Activated CD8-positive, alpha-beta memory T cell treated with anti-CD3 and anti-CD28 coated beads for 4 hours (primary cell): ENCODE measurements around the gene ATXN1.

Source experiments
- DNase-seq, 2 donors: peaks; one replicate each; pipeline ENCODE4 v3.0.0-alpha.2; 2020; ENCODE audit warnings: low read depth in 2 of 2

ATXN1 gene

DNA sequence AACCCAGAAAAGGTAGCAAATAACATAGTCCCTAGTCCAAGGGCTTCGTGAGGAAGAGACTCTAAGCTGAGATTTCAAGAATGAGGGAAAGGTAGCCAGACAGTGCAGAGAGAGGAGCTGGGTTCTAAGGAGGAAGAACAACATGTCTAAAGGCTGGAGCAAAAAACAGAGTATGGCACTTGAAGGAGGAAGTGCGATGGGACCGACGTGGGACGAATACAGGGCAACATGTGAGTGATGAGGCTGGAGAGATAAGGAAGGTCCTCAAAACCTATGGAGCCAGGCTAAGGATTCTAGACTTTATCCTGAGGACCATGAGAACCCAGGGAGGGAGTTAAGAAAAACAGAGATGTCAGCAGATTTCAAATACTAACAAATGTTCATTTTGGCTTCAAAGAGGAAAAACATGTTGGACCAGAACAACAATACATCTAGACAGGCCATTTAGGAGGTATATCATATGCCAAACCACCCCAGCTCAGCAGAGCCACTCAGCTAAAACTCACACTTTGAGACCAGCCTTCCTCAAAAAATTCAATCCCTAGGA lies 17.5 kb downstream of the ATXN1 start:
- no peak for DNase-seq

DNA sequence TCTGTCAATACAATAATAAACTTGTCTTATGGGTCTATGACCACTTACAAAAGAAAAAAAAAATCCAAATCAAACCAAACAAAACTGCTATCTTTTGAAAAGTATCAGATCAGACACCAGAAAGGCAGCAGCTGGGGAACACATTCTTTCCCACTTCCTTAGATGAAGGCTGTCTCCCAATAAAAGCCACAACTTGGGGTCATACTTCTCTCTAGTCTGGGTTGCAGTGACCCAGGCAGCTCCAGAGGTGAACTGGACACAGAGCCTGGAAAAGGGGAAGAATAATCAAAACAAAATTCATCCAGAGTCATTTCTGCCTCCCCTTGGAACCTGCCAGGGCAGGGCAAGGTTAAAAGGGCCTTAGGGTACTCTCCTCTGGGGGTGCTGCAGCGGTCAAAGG lies 19.1 kb downstream of the ATXN1 start:
- DNase-seq, result no peak

DNA sequence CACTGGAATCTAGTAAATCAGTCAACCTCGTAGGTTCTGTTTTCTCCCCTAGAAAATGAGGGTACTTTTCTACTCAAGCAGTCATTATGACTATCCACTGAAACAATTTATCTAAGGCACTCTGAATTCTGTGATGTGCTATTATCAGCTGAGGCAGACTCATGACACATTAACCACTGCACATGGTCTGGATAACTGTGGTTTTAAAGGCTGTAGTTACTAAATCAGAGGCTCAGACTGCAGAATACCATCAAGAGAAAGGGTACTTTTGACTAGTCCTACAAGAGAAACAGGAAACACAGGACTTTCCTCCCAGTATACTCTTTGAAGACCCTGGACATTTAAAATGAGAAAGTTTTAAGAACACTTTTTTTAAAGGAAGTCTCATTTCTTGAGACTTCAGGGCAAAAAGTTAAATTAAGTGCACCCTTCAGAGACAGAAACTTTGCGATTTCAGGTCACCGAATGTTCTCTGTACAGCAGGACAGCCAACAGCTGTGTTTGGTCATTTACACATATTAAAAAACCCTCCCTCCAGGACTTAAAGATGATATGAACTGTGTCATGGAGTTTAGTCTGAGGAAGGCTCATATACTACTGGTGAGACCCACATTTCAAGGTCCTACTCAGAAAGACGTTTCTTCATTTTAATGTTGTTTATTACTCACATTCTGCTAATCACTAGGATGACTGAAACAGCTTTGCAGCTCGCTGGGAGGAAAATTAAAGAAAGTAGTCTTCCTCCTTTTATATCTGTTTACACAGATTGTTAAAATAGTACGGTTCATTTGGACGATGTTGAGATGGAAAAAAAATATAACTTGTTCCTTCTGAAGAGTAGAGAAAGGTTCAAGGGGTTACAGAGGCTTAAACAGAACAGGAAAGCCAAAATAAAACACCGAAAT lies 19.9 kb downstream of the ATXN1 start:
- no peak for DNase-seq

DNA sequence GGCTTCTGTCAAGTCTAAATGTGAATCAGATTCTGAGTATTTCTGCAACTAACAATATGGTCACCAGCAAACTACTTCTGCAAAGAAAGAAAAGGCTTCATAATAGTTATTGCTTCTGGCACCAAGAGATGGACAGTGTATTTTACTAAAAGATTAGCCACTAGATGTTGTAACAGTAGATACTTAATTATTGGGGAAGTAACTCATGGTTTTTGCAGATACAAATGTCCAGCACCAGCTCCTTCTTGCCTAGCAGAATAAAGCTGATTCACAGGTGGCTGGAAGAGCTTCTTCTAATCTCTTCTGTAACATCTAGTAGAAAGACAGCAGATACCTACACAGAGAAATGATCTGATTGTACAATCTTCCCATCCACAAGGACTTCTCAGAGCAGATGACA lies 21.2 kb downstream of the ATXN1 start:
- DNase-seq, result no peak

DNA sequence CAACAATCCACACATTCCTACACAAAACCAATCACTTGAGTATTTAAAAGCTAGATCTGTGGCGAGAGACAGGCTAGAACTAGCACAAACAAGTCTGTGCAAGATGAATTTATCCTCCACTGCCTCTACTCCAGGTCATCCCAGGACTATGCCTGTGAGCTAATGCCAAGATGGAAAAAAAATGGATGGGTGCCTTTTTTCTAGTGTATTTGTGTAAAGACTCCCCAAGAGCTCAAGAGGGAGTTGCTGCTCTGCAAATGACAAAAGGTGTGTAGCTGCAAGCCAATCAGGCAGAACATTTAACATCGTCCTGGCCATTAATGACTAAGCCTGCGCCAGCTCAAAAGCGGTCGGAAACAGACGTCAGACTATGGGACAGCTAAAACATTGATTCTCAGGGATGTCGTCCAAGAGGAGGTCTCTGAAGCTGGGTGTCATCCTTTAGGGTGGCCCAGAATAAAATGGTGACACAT lies 21.9 kb downstream of the ATXN1 start:
- DNase-seq, result no peak

DNA sequence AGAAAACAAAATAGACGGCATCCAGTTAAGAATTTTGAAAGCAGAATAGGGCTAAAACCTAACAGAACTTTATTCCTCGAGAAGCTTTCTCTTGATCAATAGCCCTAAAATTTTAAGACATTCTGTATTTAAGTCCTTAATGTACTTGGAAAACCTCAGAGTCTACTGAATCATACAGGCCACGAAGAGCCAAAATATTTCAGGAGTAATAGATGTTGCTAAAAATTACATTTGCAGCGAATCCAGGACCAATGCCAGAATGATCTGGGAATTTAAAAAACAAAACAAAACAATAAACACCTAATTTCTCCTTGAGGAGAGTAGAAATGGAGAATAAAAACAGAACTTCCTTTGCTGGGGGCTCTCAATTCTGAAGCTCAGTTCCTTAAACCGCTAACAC lies 23.3 kb downstream of the ATXN1 start:
- no peak for DNase-seq

DNA sequence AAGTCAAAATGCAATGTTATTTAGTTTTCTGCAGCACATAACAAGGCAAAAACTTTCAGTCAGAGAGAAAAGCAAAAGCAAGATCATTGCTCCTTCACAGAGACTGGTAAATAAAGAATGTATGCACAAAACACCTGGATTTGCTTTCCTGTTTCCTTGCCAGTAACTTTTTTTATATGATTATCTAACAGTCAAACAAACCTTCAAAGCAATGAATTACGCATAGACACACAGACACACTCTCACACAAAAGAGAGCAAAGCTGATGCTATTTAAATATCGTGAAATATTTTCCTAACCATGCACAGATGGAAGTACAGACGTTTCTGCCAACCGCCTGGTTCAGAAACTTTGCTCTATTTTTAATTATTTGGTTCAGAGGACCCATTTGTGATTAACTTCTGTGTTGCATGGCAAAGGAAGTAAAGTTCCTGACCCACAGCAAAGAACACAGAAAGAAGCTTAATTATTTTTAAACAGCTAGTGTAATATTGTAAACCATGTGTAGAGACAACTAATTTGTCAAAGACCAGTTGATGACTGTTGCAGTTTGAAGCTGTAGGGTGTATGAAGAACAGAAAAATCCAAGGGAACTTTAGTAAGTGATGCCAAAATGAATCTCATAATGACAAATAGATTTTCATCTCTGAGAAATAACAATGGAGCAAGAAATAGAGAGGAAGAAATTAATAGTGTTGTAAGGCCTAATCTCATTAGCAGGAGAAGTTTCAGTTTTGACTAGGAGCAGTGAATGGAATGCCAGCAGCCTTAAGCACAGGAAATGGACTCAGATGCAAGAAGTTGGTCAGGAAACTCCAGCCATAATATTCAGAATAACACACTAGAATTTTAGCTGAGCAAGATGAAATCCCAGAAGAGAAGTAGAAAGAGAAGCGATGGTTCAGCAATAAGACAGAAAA lies 24.1 kb downstream of the ATXN1 start:
- DNase-seq, result no peak

DNA sequence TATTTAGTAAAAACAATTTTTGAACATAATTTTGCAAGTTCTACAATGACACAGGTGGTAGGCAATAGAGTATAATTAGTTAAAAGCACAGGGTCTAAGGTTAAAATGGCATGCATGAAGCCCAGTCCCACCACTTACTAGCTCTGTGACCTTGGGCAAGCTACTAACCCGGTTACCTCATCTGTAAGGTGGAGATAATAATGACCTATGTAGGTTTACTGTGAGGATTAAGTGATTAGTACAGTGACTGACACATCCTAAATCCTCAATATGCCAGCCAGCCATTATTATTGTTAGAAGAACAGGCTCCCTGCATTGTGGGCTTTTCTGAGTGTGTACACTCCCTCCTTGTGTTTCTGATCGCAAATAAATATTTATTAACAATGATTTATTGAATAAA lies 26.2 kb downstream of the ATXN1 start:
- DNase-seq, result no peak

DNA sequence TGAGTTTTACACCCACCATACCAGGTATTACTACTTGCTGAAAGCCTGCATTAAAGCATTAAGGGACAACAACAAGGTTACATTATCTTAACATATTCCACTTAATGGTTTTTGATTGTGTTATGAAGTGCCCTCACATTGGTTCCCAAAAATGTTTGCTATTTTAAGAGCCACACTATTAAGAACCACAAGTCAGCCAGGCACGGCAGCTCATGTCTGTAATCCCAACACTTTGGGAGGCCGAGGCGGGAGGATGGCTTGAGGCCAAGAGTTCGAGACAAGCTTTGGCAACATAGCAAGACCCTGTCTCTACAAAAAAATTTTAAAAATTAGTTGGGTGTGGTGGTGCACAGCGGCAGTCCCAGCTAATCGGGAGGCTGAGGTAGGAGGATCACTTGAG lies 28.2 kb downstream of the ATXN1 start:
- DNase-seq, result no peak

DNA sequence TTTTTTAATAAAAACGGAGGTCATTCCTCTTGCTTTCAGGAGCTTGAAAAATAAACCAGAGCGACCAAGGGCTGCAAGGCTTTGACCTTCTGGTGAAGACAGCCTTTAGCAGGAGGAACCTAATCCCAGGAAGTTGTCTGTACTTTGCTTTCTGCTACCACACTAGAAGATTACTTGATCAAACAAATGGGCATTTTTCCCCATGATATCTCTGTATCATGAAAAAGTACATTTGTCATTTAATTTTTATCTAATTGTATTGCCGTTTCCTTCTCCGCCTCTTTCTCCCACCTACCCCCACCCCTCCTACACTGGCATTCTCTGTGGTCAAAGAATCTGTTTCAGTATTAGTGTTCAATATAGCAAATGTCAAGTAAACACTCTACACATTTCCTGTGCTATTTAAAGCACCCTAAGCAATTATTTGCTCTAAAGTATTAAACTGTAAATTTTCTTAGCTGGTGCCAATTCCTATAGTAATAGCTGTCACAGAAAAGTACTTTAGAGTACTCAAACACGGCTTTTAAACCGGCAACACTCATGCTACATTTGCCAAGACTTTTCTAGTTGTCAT lies 29.7 kb downstream of the ATXN1 start:
- DNase-seq, result peak in 1 of 2 donors; percentile 9

DNA sequence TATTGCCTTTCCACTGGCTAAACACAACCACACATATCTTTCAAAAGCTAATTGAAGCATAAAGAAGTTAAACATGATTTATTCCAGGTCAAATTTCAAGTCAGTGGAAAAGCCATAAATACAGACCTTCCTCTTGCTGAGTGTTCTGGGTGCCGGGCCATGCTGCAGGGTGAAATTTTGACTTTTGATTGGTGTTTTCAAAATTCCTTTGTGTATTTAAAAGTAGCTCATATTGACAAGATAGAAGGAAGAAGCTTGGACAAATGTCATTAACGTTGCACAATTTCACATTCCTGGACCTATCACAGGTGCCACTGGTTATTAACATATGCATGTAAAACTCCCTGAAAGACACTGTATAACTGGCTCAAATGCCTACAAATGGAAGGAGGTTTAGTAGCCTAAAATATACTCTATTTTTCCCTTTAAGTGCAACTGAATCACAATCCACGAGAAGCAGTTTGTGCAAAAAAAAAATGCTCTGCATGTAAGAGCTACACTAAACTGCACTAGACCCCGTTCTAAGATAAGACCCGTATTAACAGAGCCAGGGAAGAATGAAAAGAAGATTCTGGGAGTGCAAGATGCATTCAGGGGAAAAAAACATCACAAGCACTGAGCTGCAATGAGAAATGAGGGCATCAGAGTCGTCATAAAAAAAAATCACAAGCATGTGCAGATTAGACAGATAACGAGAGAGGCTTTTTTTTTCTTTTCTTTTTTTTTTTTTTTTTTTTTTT lies 30.4 kb downstream of the ATXN1 start:
- DNase-seq, result no peak

DNA sequence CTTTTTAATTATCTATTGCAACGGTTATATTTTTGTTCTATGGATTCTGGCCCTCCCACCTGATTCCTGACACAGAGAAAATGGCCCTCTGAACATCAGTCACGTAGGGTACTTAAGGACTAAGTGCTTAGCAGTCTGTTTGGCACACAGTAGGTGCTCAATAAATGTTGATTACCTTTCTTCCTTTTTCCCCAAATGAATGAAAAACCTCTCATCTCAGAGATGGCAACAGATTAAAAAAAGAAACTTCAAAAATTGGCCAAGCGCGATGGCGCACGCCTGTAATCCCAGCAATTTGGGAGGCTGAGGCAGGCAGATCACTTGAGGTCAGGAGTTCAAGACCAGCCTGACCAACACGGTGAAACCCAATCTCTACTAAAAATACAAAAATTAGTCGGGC lies 31.5 kb downstream of the ATXN1 start:
- no peak for DNase-seq

DNA sequence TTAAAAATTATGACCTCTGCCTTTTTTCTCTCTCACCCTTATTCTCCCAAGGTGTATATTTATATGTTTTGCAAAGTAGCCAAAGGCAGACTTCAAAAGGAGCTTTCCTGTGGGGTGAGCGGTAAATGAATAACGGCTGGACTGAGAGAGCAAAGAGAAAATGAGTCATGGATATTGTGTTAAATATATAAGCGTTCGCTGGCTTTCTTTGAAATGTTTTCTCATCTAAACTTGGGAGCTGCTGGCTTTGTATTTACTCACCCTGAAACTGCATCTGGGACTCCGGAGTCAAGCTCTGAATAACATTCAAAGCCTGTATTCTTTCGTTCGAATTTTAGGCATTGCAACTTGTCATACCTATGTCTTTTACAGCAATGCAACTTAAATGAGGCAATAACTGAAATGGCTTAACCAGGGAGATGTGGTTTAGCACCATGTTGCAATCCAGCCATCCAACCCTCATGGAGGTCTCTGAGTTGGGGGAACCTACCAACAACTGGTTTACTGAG lies 32.0 kb downstream of the ATXN1 start:
- DNase-seq, result no peak

DNA sequence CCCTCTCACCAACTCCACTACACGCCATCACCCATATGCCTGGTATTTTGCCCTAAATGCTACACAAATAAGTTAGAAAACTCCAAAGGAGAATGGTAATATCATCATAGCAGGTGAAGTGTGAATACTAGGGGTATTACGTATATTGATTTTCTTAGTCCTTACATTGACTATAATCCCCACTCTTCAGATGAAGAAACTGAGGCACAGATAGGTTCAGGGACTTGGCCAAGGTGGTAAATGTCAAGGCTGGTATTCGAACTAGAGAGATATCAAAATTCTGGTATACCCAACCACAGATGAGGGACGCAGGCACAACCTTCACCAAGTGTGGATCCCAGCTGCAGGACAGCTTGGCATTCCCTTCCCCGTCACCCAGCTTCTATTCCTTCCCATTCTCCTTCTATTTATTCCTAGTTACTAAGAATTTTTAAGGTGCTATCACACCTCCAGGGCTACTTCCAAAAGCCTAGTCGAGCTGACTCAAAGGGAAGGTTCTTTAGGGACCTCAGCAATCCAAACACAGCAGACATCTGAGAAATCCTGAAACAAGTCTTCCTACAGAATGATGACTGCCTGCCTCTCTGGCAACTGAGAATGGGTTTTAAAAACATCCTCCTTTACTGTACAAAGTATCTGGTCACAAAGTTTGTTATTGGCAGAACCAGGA lies 32.6 kb downstream of the ATXN1 start:
- DNase-seq, result no peak

DNA sequence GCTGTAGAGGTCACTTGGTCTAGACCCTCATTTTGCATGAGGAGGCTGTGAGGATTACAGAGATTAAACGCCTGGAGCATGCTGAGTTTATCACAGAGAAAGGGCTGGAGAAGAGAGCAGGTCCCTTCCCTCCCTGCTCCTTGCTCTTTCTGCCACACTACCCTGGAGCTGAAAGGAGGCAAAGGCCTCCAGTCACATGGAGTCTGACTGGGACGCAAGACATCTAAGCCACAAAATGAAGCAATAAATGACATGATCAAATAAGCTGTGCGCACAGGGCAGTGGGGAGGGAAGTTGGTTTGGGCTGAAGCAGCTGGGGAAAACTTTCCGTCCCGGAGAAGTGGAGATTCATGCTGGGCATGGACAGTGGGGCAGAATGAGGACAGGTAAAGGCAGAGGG lies 33.3 kb downstream of the ATXN1 start:
- DNase-seq, result no peak

DNA sequence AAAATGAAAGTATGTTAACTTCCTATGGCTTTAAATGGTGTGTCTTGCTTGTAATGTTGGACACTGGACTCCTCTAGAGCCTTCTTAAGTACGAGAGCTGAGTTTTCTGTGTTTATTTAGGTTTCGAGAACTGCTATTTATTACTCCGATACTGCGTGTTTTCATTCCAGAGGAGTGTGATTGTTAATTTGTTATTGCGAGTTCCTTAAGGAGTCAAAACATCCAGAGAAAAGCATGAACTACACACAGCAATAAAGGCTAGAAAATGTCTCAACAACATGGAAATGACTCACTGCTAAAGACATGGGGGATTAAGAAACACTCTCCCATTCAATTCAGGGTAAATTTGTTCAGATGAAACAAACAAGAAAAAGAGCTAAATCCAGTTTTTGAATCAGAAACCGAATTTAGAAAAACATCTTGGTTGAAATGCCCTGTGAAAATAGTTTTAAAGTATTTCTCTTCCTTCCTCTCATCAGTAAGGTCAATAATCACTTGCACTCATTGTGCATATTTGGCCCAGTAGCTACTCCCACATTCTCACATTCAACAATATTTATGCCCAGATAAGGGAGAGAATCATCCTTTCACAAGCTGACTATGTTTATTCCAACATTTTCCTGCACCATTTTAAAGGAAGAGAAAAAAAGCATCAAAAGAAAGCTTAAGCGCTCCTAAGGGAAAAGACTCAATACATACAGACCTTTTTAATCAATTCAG lies 36.0 kb downstream of the ATXN1 start:
- no peak for DNase-seq

DNA sequence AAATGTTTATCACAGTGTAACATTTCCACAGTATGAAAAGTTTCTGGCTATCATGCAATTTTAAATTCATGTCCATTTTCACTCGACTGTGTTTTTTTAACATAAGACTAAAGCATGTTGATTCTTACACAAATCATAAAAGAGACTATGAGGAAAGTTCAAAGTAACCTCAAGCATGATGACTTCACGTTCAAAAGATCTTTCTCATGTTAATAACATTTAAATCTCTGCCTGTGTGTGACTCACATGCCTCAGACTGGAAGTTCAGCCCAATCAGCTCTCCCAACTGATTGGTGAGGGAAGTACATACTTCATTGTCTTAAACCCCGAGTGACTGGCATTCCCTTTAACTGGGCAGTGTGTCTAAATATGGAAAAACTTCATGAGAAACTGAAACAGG lies 37.4 kb downstream of the ATXN1 start:
- no peak for DNase-seq

DNA sequence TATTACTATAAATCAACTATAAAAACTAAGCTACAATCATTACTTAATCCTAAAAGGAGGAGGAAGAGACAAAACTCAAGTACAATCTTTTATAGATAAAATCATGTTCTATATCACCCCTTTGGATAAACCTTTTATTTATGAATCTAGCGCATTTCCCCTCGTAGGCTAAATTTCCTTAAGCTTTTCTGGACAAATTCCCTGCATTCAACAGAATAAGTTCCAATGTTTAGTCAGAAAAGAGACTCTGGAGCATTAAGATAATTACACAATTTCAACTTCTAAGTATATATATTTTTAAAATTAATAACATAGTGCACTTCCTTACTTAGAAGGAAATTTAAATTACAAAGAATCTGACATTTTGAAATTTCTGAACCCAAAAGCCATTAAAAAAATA lies 37.9 kb downstream of the ATXN1 start:
- DNase-seq, result no peak

DNA sequence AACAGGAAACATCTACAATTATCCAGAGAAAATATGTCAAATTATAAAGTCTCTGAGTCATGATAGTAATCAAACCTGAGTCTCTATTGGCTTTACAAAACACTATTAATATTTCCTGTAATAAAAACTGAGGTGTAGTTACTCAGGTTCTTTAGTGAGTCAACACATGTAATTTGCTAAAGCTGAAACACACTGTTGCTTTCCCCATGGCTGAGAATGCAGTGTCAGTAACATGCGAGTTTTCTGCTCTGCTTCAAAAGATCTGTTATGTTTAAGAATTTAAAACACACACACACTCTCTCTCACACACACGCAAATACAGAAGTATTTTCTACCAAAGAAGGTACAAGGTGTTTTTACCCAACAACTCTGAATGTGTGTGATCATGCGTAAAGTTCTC lies 38.6 kb downstream of the ATXN1 start:
- no peak for DNase-seq

DNA sequence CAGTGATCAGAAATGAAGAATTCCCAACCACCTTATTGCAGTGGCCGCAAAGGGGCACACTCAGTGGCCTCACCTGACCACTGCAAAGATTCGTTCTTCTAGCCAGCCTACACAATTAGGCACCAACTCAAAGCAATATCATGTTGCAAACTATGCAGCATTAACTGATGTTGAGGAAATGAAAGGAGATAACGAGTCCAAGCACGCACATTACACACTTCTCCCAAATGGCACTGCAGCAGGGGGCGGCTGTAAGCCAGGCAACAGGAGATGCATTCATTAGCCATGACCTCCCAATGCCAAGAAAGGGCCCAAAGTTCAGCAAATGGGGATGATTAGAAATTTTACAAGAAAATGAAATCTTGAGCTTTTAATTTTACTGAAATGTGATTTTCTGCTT lies 39.3 kb downstream of the ATXN1 start:
- DNase-seq, result no peak
